Dedifferentiated amniotic fluid mesenchymal stem cell (primary cell): ENCODE data around the gene POLR2J.
"Not testable (repeated sequence)": the region's sequence is repeated elsewhere in the genome, so short reads cannot be mapped to it uniquely, and the experiment has no call there.

Source experiments
- DNase-seq: peaks from one replicate; pipeline ENCODE4 v3.0.0-alpha.2; 2016; ENCODE audit errors: extremely low spot score

POLR2J gene

DNA sequence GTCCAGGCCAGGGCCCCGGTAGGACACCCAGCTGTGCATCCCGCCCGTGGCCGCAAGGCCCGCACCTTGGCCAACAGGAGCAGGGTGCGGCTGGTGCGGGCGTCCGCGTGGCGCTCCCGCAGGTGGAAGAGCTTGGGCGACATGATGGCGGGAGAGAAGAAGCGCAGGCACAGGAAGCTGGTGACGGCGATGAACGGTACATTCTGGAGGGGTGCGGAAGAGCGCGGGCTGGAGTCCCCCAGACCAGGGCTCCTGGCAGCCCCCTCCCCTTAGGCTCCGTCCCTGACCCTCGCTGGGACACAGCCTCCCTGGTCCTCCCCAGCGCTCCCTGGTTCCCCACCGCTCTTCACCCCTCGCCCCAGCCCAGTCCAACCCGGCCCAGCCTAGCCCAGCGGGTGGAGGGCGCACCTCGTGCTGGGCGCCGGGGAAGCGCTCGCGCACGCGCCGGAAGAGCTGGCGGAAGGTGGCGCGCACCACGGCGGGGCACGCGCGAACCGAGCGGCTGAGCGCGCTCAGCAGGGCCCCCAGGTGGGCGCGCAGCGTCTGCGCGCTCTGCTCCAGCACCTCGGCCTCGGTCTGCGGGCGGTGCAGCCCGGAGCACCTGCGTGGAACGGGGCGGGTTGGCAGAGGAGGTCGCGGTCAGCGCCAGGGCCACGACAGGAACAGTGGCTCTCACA, 15.9 kb upstream of the POLR2J start:
- not testable (repeated sequence) for DNase-seq

DNA sequence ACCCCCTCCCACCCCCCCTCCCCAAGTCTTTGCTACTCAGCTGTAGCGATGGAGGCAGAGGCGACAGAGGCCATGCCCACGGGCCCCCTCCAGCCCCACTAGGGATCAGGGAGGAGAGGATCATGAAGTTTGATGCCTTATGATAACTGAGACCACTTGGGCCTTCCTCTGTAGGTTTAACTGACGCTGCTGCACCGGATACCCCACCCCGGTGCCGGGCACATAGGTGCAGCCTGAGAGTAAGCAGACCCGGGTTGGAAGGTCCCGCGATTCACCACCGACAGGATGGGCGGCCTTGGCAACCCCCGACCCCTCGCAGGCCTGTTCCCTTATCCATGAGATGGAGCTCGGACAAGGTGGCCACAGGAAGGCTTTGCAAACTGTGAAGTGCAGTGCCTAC, 15.3 kb upstream of the POLR2J start:
- DNase-seq, result not testable (repeated sequence)

DNA sequence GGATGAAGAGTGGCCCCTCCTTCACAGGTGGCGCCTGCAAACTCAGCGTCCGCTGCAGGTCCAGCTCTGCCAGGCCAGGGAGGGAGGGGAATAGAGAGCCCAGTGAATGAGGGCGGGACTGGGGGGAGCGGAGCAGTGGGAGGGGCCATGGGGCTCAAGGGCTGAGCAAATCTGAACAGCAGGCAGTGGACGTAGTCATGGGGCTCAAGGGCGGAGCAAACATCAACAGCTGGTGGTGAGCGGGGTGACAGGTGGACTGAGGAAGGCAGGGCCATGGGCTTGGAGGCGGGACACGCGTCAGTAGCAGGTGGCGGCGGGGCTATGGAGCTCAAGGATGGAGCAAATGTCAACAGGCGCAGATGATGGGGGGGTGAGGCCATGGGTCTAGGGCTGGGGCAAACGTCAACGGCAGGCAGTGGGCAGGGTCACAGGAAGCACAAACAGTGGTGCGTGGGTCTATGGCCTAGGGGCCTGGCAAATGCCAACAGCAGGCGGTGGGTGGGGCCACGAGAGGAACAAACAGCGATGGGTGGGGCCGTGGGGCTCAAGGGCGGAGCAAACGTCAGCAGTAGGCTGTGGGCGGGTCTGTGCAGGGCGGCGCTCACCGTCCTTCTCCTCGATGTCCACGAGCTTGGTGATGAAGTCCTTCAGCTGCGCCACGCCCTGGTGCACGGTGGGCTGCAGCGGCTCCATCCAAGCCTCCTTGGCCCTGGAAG, 14.7 kb upstream of the POLR2J start:
- not testable (repeated sequence) for DNase-seq

DNA sequence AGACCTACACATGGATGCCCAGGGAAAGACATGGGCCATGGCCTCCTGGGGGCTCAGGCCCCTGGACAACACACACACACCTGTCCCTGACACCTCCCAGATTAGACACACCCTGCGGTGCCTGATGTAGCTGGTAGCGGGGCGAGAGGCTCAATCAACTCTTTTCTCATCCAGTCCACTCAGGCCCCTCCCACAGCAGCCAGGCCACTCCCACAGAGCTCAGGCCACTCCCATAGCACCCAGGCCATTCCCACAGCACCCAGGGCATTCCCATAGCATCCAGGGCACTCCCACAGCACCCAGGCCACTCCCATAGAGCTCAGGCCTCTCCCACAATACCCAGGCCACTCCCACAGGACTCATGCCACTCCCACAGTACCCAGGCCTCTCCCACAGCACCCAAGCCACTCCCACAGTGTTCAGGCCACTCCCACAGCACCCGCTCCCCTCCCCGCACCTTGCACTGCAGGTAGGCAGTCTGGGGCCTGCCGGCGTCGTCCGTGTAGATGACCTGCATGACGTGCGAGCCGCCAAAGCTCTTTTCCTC, 11.9 kb upstream of the POLR2J start:
- not testable (repeated sequence) for DNase-seq

DNA sequence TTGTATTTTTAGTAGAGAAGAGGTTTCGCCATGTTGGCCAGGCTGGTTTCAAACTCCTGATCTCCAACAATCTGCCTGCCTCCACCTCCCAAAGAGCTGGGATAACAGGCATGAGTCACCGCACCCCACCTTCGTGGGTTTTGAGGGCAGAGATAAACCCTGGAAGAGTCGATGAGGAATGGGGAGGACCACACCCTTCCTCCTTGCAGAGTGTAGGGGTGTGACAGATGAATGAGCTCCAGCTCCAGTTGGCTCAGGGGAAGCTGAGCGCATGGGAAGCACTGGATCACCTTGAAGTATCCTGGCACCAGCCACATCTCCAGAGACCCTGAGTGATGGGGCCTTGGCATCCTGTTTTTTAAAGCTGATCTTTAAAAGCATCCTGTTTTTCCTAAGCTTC, 5.6 kb upstream of the POLR2J start:
- not testable (repeated sequence) for DNase-seq

DNA sequence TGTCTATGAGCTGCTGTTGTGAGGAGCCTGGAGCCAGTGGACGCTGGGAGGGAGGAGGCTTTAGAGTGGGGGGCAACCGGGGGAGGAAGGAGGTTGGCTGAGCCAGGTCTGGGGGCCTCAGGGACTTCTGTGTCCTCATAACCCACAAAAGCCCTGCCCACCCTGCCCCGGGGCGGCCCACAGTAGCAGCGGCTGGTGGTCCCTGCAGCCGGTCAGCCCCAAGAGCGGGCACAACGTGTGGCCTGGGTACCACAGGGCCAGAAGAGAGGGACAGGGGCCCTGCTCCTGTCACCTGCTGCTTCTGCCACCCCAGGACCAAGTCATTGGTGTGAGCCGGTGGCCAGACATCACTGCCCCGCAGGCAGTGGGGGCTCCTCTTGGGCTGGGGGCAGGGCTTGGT, 3.2 kb upstream of the POLR2J start:
- not testable (repeated sequence) for DNase-seq

DNA sequence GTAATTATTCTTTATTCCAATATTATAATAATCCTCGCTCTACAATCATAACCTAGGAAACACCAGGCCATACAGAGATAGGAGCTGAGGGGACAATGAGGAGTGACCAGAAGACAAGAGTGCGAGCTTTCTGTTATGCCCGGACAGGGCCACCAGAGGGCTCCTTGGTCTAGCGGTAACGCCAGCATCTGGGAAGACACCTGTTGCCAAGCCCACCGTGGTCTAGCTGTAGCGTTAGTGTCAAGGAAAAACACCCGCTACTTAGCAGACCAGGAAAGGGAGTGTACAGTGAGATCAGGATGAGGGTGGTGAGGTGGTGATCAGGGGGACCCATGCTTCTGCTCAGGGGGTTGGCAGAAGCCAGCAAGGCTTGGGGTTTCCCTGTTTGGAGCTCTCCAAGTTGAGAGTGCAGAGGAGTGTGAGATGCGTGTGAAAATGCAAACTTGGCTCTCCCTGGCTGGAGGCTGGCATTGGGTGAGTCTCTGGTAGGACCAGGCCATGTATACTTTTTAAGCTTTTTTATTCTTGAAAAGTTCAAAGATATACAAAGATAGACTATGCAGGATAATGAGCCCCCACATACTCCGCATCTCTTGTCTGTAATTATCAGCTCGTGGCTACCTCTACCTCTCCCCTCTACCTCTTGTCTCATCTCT, 1.4 kb upstream of the POLR2J start:
- DNase-seq, result not testable (repeated sequence)

DNA sequence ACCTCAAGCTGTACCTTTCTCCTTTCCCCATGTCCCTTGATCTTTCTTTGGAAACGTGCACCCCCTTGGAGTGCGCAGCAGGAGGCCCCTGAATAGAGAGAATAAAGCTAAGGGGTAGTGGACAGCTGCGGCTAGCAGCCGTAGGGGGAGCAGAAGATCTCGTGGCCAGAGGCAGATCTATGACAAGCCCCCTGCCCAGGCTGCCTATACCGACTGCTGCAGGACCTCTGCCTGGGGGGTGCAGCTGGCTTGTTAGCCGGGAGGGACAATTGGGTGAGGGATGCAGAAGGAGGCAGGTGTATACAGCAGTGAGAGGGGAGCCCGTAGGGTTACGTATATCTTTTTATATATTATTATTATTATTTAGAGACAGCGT, 475 bp upstream of the POLR2J start:
- DNase-seq, result not testable (repeated sequence)

DNA sequence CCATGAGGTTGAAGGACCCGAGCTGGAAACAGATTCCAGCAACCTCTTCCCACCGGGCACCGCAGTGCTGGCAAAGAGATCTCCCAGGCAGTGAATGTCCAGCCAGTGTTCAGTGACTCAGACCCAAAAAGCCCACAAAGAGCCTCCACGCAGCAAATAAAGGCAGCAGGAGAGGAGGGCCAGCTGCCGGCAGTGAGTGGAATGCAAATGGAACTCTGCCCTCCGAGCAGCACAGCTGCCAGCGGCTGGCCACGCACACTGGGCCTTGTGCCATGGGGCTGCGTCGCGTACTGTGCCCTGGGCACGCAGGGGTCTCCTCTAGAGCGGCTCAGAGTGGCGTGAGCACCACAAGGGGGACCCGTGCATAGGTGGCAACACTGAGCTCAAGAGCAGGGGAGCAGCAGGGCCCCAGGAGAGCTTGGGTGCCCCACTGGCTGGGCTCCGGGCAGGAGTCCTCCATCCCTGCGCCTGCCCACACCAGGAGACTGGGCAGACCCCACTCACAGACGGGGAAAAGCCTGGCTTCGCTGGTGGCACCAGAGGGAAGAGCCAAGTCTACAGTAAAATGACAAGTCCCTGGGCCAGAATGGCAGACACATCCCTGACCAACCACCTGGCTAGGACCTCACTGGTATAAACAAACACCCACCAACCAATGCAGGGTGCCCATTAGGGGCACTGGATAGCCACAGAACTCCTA, 3.8 kb downstream of the POLR2J start:
- DNase-seq, result not testable (repeated sequence)

DNA sequence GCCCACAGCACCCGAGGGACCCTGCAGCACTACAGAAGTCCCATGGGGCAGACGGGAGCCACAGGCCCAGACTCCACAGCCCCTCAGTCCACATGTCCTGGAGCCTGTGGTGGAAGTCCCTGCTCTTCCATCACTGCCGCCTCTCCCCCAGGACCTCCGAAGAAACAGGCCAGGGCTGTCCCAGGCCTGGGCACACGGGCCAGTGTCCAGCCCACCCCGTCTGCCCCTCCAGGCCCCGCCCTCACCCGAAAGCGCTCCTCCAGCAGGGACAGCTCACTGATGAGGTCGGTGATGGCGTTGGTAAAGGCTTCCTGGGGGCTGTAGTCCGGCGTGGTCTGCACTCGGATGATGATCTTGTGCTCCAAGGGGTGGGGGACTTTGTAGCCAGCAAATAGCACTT, 4.6 kb downstream of the POLR2J start:
- DNase-seq, result not testable (repeated sequence)

DNA sequence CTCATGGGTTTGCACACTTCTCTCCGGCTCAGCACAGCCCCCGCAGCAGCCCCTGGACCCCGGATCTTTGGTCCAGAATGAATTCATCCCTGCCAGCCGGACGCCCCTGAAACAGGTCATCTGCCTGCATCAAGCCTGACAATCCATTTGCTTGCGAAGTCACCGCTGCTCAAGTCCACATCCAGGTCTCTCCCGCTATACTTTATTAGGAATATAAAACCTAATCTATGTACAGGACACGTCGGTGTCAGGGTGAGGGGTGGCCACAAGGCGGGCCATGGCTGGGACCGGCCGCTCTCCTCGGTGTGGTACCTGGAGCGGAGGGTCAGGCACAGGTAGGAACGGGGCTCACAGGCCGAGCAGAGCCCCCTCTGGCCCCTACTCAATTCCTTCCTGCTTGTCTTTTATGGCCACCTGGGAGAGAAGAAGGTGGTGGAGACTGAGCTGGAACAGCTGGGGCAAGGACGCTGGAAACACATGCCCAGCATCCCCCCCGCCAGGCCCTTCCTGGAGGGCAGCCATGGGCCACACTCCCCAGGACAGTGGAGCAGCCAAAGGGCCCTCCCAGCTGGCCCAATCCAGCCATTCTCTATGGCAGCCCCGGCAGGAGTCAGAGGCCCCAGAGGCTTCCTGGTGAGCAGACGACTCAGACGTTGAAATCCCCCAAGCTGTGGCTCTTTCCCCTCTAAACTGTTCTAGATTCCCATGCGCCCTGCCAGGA, 5.3 kb downstream of the POLR2J start:
- DNase-seq, result no peak

DNA sequence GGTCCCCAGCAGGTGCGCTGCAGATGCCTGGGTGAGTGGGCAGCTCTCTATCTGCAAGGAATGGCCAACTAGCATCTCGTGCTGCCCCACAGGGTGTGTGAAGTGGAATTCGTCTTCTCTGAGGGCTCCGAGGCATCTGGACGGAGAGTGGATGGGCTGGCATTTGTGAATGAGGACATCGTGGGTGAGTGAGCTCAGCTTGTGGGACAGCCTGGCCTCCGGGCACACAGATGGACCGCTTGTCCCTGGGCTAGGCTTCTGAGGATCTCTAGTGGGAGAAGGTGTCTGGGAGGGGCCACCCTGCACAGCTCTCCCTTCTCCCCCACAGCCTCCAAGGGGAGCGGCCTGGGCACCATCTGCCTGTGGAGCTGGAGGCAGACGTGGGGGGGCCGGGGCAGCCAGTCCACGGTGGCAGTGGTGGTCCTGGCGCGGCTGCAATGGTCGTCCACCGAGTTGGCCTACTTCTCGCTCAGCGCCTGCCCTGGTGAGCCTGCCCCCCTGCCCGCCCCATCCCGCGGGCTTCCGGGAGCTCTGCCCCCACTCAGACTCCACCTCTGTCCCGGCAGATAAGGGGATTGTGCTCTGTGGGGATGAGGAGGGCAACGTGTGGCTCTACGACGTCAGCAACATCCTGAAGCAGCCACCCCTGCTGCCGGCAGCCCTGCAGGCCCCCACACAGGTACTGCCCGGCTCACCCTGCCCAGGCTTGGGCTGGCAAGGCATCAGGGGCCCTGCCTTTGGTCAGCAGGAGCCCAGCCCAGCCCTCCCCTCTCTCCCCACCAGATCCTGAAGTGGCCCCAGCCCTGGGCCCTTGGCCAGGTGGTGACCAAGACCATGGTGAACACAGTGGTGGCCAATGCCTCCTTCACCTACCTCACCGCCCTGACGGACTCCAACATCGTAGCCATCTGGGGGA, 6.3 kb downstream of the POLR2J start:
- no peak for DNase-seq

DNA sequence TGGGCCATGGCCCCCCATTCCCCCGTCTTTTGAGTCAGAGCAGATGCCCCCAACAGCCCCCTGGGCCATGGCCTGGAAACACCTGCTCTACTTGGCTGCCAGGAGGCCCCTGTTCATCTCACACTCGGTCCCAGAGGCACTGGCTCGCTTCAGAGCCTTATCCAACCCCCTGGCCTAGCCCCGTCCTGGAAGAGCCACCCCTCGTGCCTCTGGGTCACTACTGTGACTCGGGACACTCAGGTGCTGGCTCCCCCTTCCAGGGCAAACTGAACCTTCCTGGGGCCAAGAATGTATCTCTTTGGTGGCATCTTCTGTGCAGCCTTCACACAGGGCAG, 7.0 kb downstream of the POLR2J start:
- no peak for DNase-seq

DNA sequence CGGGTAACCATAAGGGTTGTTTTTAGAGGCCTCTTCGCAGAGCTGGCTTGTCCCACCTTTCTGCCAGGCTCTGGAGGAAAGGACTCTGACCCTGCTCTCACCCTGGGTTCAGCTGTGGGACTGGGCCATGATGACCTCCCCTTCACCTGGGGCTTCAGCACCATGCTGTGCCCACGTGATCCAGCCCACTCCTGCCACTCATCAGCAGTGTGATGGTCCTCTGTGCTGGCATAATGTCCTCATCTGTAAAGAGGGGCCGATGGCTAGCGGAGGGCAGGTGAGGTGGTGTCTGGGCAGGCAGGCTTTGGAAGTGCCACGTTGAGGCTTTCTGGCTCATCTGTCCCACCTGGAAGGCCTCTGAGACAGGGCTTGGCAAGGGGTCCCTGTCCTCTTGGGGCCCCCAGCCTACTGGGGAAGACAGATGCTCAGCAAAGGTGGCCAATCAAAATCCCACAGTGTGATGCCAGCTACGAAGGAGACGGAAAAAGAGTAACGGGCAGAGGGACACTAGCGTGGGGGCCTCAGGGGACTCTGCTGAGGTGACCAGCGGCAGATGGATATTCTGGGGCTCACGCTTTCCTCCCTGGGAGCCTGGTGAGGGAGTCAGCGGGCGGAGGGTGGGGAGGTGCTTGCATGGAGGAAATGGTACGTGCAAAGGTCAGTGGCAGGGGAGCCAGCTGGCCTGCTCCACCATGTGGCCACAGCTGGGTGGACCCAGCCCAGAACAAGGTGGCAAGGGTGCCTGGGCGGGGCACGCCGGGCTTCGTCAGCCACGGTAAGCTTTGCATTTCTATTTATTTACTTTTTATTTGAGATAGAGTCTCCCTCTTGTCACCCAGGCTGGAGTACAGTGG, 8.5 kb downstream of the POLR2J start:
- DNase-seq, result no peak

DNA sequence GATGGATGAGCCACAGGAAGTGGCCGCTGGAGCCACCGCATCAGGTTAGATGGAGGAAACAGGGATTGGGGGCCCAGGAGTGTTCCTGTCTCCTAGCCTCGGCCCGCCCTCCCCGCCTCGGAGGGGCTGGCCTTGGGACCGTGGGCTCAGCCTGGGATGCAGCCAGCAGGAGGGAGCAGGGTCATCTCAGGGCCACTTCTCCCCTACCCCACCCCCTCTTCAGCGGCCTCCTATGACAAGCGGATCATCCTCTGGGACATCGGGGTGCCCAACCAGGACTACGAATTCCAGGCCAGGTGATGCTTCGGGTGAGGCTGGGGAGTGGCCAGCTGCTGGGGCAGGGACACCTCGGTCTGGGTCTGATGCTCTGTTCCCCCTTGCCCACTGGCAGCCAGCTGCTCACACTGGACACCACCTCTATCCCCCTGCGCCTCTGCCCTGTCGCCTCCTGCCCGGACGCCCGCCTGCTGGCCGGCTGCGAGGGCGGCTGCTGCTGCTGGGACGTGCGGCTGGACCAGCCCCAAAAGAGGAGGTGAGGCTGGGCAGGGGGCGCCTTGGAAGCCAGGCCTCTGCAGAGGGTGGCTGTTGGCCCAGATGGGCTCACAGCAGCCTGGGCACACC, 9.3 kb downstream of the POLR2J start:
- DNase-seq, result no peak

DNA sequence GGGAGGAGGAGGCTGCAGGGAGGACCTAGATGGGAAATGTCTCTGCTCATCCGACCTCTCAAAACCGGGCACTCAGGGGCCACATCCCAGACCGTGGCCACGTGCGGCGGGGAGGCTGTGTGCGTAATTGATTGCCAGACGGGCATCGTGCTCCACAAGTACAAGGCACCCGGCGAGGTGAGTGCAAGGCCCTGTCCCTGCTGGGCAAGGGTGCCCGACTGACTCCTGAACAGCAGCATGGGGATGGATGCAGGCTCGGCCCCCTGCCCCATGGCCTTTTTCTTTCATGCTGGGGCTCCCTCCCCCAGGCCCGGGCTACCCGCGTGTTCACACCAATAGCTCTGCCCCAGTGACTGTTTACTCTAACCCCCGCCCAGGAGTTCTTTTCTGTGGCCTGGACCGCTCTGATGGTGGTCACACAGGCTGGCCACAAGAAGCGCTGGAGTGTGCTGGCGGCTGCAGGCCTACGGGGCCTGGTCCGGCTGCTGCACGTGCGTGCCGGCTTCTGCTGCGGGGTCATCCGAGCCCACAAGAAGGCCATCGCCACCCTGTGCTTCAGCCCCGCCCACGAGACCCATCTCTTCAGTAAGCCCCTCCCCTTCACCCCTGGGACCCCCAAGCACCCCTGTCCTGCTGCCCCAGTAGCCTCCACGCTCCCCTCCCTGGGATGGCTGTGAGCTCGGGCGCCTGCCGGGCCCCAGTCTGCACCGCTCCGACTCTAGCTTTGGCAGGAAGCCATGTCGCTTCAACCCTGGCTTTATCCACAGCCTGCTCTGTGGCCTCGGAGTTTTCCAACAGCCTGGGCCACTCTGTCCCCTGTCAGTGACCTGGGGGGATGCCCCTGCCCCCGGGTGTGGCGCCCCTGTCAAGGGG, 10.0 kb downstream of the POLR2J start:
- DNase-seq, result no peak

DNA sequence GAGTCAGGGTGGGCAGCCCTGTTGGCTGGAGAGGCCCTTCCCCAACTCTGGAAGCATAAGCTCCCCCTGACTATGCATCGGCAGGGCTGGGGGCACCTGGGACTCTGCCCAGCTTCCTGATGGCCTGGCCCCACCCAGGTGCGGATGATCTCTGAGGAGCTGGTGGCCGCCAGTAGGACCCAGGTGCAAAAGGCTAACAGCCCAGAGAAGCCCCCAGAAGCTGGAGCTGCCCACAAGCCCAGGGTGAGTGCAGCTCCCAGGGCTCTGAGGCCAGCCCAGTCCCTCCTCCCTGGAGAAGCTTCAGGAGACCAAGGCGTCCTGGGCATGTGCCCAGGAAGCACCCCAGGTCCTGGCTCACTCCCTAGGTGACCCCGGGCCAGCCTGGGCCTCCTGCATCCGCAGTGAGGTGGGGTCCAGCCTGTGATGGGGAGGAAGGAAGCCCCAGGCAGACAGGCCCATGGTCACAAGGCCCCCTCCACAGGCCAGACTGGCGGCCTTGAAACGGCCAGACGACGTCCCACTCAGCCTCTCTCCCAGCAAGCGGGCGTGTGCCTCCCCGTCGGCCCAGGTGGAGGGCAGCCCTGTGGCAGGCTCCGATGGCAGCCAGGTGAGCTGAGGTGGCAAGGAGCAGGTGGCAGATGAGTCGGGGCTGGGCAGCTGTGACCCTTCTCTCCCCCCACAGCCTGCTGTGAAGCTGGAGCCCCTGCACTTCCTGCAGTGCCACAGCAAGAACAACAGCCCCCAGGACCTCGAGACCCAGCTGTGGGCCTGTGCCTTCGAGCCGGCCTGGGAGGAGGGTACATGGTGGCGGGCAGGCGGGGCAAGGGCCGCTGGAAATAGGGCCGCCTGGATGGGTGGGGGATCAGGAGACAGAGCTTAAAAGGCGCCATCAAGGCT, 10.9 kb downstream of the POLR2J start:
- DNase-seq, result no peak
